NCI-H82 treated with DMSO at 0.1 percent for 48 hours (cell line): ENCODE results near the gene PTK6.

Source experiments
- DNase-seq: peaks from one replicate; lab custom pipeline; 2025; ENCODE audit not compliant: unreplicated experiment; lab: John Stamatoyannopoulos, UW

The PTK6 gene

GRCh38 chr20:63545814-63546213, 8.6 kb upstream of the PTK6 start:
- DNase-seq = no peak

- DNase-seq = no peak
Measured at GRCh38 chr20:63544958-63545516, 7.9 kb upstream of the PTK6 start.

GRCh38 chr20:63544241-63544957, 7.2 kb upstream of the PTK6 start:
- no peak for DNase-seq

GRCh38 chr20:63543733-63544132, 6.6 kb upstream of the PTK6 start:
- DNase-seq = no peak

- no peak for DNase-seq
Measured at GRCh38 chr20:63543131-63543530, 6.0 kb upstream of the PTK6 start.

- no peak for DNase-seq
Measured at GRCh38 chr20:63542696-63543095, 5.5 kb upstream of the PTK6 start.

GRCh38 chr20:63542031-63542559, 4.9 kb upstream of the PTK6 start:
- no peak for DNase-seq

GRCh38 chr20:63541371-63541770, 4.2 kb upstream of the PTK6 start:
- no peak for DNase-seq

- no peak for DNase-seq
Measured at GRCh38 chr20:63540417-63541186, 3.4 kb upstream of the PTK6 start.

- DNase-seq = no peak
Measured at GRCh38 chr20:63539441-63540370, 2.5 kb upstream of the PTK6 start.

GRCh38 chr20:63539092-63539430, 1.9 kb upstream of the PTK6 start:
- no peak for DNase-seq

- DNase-seq = no peak
Measured at GRCh38 chr20:63538204-63539091, 1.3 kb upstream of the PTK6 start.

GRCh38 chr20:63537525-63538203, 488 bp upstream of the PTK6 start:
- DNase-seq = peak; percentile 27

- DNase-seq = no peak
Measured at GRCh38 chr20:63536241-63536977, 767 bp downstream of the PTK6 start.

- DNase-seq = no peak
Measured at GRCh38 chr20:63534831-63535651, 2.1 kb downstream of the PTK6 start.

- no peak for DNase-seq
Measured at GRCh38 chr20:63534427-63534830, 2.7 kb downstream of the PTK6 start.

GRCh38 chr20:63533871-63534393, 3.2 kb downstream of the PTK6 start:
- no peak for DNase-seq

GRCh38 chr20:63533388-63533787, 3.8 kb downstream of the PTK6 start:
- no peak for DNase-seq
